Sigmoid colon (tissue), 7 donors: ENCODE results near the gene STX17. TPM values are rescaled to one million over a fixed set of nuclear protein-coding genes. Genes with fewer than 3 reads are reported as not detected.

Experiments
- DNase-seq: peaks from one replicate; pipeline ENCODE4 v3.0.0-alpha.2; 2019
- H3K27ac ChIP-seq, 4 donors: fragments of 200-600 bp; sonication (generic); one replicate each; pipeline ENCODE4 v1.5.1; 2016 to 2019; ENCODE audit warnings: mild to moderate bottlenecking in 1 of 4
- H3K27me3 ChIP-seq, 3 donors: fragments of 200-600 bp; sonication (generic); one replicate each; pipeline ENCODE4 v1.5.1; 2019; ENCODE audit warnings: mild to moderate bottlenecking in 1 of 3
- H3K36me3 ChIP-seq, 4 donors: fragments of 200-600 bp; sonication (generic); one replicate each; pipeline ENCODE4 v1.5.1; 2016 to 2019
- H3K4me1 ChIP-seq, 4 donors: fragments of 200-600 bp; sonication (generic); one replicate each; pipeline ENCODE4 v1.5.1; 2017 to 2019
- H3K4me3 ChIP-seq, 4 donors: fragments of 200-600 bp; sonication (generic); one replicate each; pipeline ENCODE4 v1.5.1; 2017 to 2019; ENCODE audit warnings: mild to moderate bottlenecking in 2 of 4, moderate library complexity in 1 of 4
- H3K9me3 ChIP-seq, 4 donors: fragments of 200-600 bp in 3 of 4; sonication (generic) in 3 of 4; one replicate each; pipeline versions ENCODE4 v1.5.1 to v1.6.1; 2013 to 2019
- CTCF ChIP-seq, 4 experiments: fragments of 450-650 bp in 3 of 4; fragments of 200-600 bp in 1 of 4; IDR thresholded peaks; one replicate each; pipeline ENCODE4 v1.5.1; 2016 to 2019; ENCODE audit warnings: antibody characterized with exemption in 4 of 4, mild to moderate bottlenecking in 3 of 4, moderate library complexity in 2 of 4
- EP300 ChIP-seq, 4 donors: sonication (generic); formaldehyde crosslinking; IDR thresholded peaks; one replicate each; pipeline ENCODE4 v1.6.1; 2017; ENCODE audit warnings: antibody characterized with exemption in 4 of 4
- POLR2A ChIP-seq, 2 donors: fragments of 450-650 bp; IDR thresholded peaks; one replicate each; pipeline ENCODE4 v1.6.1; 2016; ENCODE audit warnings: antibody characterized with exemption in 2 of 2, mild to moderate bottlenecking in 2 of 2, moderate library complexity in 2 of 2
- POLR2AphosphoS5 ChIP-seq, 4 donors: sonication (generic); formaldehyde crosslinking; IDR thresholded peaks; one replicate each; pipeline ENCODE4 v1.6.1; 2017; ENCODE audit warnings: antibody characterized with exemption in 4 of 4
- WGBS, 2 donors: extraction: QIAGEN DNeasy Blood & Tissue Kit; methylation state at CpG; one replicate each; pipeline ENCODE4 v1.1.7; 2013; 5-methylcytosine and 5-hydroxymethylcytosine counted together
- intact Hi-C: fragments of 100-400 bp; cut with DNase I; formaldehyde crosslinking; loops from one replicate; pipeline ENCODE4 v1.15.1; 2023
- polyA plus RNA-seq, 3 donors: library from polyadenylated mRNA; stranded (reverse); fragments of 200-250 nt; gene quantifications; one replicate each; pipeline ENCODE4 v1.2.3, GENCODE V29; 2013
- total RNA-seq, 4 donors: library from RNA; depleted of rRNA; stranded (reverse); fragments of >200 nt; gene quantifications; one replicate each; pipeline ENCODE4 v1.1.0, GENCODE V29; 2016
- donor health status: healthy with polysubstance abuse.
- donor health status: Bipolar disorder and iron deficiency.
- donor health status: healthy.

The STX17 gene
- total and polyA plus RNA-seq, 7 donors, result 10.8 to 63.7 (median 33.4) TPM

GRCh38 chr9:99931155-99931840, 24.8 kb downstream of the STX17 start:
- Histone ChIP-seq H3K27ac (no peak overlapping the region), H3K27me3 (no peaks in the 10 kb centered on the region), H3K36me3 (peaks cover 0 to 27% (median 3%) of the 10 kb centered on the region in 4 donors), H3K4me1 (no peaks in the 10 kb centered on the region), H3K9me3 (peaks cover 0 to under 1% (median 0%) of the 10 kb centered on the region in 4 donors), H3K4me3 (no peak overlapping the region)
- TF ChIP-seq POLR2A (IDR thresholded peaks at IDR 0.05) (no peak), CTCF (IDR thresholded peaks at IDR 0.05) (no peak), POLR2AphosphoS5 (IDR thresholded peaks at IDR 0.05) (no peak), EP300 (IDR thresholded peaks at IDR 0.05) (no peak)
- intact Hi-C loops, result no loop called here
- DNase-seq, result no peak
- WGBS, 2 donors, result 96 to 97% methylated on average over 6 of the region's 6 CpGs

- H3K27me3 ChIP-seq, result no peaks in the 10 kb centered on the region
- TF ChIP-seq CTCF (IDR thresholded peaks at IDR 0.05), result no peak
- no peak for TF ChIP-seq POLR2AphosphoS5 (IDR thresholded peaks at IDR 0.05)
- TF ChIP-seq POLR2A (IDR thresholded peaks at IDR 0.05), result no peak
- no peak for TF ChIP-seq EP300 (IDR thresholded peaks at IDR 0.05)
- WGBS, 2 donors, result 97% methylated on average over 4 of the region's 4 CpGs
- H3K4me3 ChIP-seq, result no peak overlapping the region
- no peak for DNase-seq
- H3K9me3 ChIP-seq, result no peaks in the 10 kb centered on the region
- H3K27ac ChIP-seq, result no peak overlapping the region
- no peaks in the 10 kb centered on the region for H3K36me3 ChIP-seq
- H3K4me1 ChIP-seq, result no peaks in the 10 kb centered on the region
- intact Hi-C loops, result no loop called here
Observed at GRCh38 chr9:99936947-99937587, 30.6 kb downstream of the STX17 start.

GRCh38 chr9:99947395-99947794, 40.9 kb downstream of the STX17 start:
- intact Hi-C loops, result loop anchor here (5.0 kb wide), 1 partner anchor 70 kb away; no protein-coding TSS in a partner anchor
- no peak overlapping the region for H3K27ac ChIP-seq
- WGBS, 2 donors, result 77 to 82% methylated on average over 3 of the region's 3 CpGs

GRCh38 chr9:99948482-99948881, 42.0 kb downstream of the STX17 start:
- H3K4me3 ChIP-seq, result no peak overlapping the region
- WGBS, 2 donors, result 91 to 95% methylated on average over 2 of the region's 2 CpGs
- intact Hi-C loops, result loop anchor here (5.0 kb wide), 1 partner anchor 69 kb away; no protein-coding TSS in a partner anchor
- H3K4me1 ChIP-seq, result no peaks in the 10 kb centered on the region
- TF ChIP-seq POLR2A (IDR thresholded peaks at IDR 0.05), result no peak
- no peak for TF ChIP-seq CTCF (IDR thresholded peaks at IDR 0.05)
- no peak for TF ChIP-seq EP300 (IDR thresholded peaks at IDR 0.05)
- TF ChIP-seq POLR2AphosphoS5 (IDR thresholded peaks at IDR 0.05), result no peak
- no peaks in the 10 kb centered on the region for H3K9me3 ChIP-seq
- no peaks in the 10 kb centered on the region for H3K27me3 ChIP-seq
- peaks cover 0 to 11% (median 2%) of the 10 kb centered on the region in 4 donors for H3K36me3 ChIP-seq
- no peak for DNase-seq
- no peak overlapping the region for H3K27ac ChIP-seq

More at GRCh38 chr9:99947395-99947794, 40.9 kb downstream of the STX17 start:
- Histone ChIP-seq H3K9me3 (no peaks in the 10 kb centered on the region), H3K4me3 (no peak overlapping the region), H3K36me3 (peaks cover 0 to 11% (median 2%) of the 10 kb centered on the region in 4 donors), H3K27me3 (no peaks in the 10 kb centered on the region), H3K4me1 (no peaks in the 10 kb centered on the region)
- DNase-seq, result no peak
- no peak for TF ChIP-seq CTCF (IDR thresholded peaks at IDR 0.05)
- TF ChIP-seq POLR2AphosphoS5 (IDR thresholded peaks at IDR 0.05), result no peak
- TF ChIP-seq EP300 (IDR thresholded peaks at IDR 0.05), result no peak
- TF ChIP-seq POLR2A (IDR thresholded peaks at IDR 0.05), result no peak
